Stimulated activated naive B cell treated with anti-CD40 and anti-IgM and Interleukin-4, amounts not matched to agents 10 μg/mL and 1 μg/mL and 100 μg/mL, for 72 hours (primary cell): ENCODE results near the gene RACGAP1.

Source experiments
- ATAC-seq, 2 donors: fragments of 150-1000 bp; cut with Tn5 transposase; replicated peaks; 2 replicates each; pipeline ENCODE4 v1.10.0; 2021; ENCODE audit warnings: moderate library complexity in 1 of 2
- DNase-seq: peaks from one replicate; pipeline ENCODE4 v3.0.0; 2021
- H3K27ac Mint-ChIP-seq: one replicate; pipeline ENCODE4 v1.8.0; 2022; ENCODE audit warnings: mild to moderate bottlenecking, mixed read lengths
- H3K27me3 Mint-ChIP-seq, 2 donors: one replicate each; pipeline ENCODE4 v1.8.0; 2022; ENCODE audit warnings: mixed read lengths in 2 of 2
- H3K36me3 Mint-ChIP-seq, 2 donors: one replicate each; pipeline ENCODE4 v1.8.0; 2022; ENCODE audit warnings: mixed read lengths in 2 of 2, mild to moderate bottlenecking in 1 of 2
- H3K4me1 Mint-ChIP-seq, 2 donors: one replicate each; pipeline ENCODE4 v1.8.0; 2022; ENCODE audit warnings: mixed read lengths in 2 of 2, mild to moderate bottlenecking in 1 of 2
- H3K4me3 Mint-ChIP-seq, 2 donors: one replicate each; pipeline ENCODE4 v1.8.0; 2022; ENCODE audit warnings: mild to moderate bottlenecking in 2 of 2, mixed read lengths in 2 of 2, moderate library complexity in 1 of 2
- H3K9me3 Mint-ChIP-seq, 2 donors: one replicate each; pipeline ENCODE4 v1.8.0; 2022; ENCODE audit warnings: mixed read lengths in 2 of 2, mild to moderate bottlenecking in 1 of 2

The RACGAP1 gene

GRCh38 chr12:49959685-49960473, 65.4 kb downstream of the RACGAP1 start:
- H3K27ac Mint-ChIP-seq, result no peak overlapping the region
- peak overlapping the region; percentile 11 to 18 for H3K4me3 Mint-ChIP-seq
- H3K27me3 Mint-ChIP-seq, result peaks cover 72 to 91% of the 10 kb centered on the region in 2 donors
- H3K4me1 Mint-ChIP-seq, result peaks cover 12 to 21% of the 10 kb centered on the region in 2 donors
- DNase-seq, result no peak
- no peaks in the 10 kb centered on the region for H3K9me3 Mint-ChIP-seq
- H3K36me3 Mint-ChIP-seq, result no peaks in the 10 kb centered on the region
- ATAC-seq, result no peak

- peaks cover 71 to 88% of the 10 kb centered on the region in 2 donors for H3K27me3 Mint-ChIP-seq
- no peak overlapping the region for H3K27ac Mint-ChIP-seq
- H3K36me3 Mint-ChIP-seq, result no peaks in the 10 kb centered on the region
- no peak overlapping the region for H3K4me3 Mint-ChIP-seq
- DNase-seq (no peak), ATAC-seq (no peak)
- no peaks in the 10 kb centered on the region for H3K9me3 Mint-ChIP-seq
- H3K4me1 Mint-ChIP-seq, result peaks cover 11 to 21% of the 10 kb centered on the region in 2 donors
Observed at GRCh38 chr12:49957570-49957967, 67.7 kb downstream of the RACGAP1 start.

GRCh38 chr12:49956663-49957569, 68.4 kb downstream of the RACGAP1 start:
- ATAC-seq (peak; percentile 17 to 41), DNase-seq (no peak)
- no peaks in the 10 kb centered on the region for H3K36me3 Mint-ChIP-seq
- no peak overlapping the region for H3K4me3 Mint-ChIP-seq
- H3K9me3 Mint-ChIP-seq, result no peaks in the 10 kb centered on the region
- no peak overlapping the region for H3K27ac Mint-ChIP-seq
- peaks cover 65 to 85% of the 10 kb centered on the region in 2 donors for H3K27me3 Mint-ChIP-seq
- H3K4me1 Mint-ChIP-seq, result peaks cover 10 to 24% of the 10 kb centered on the region in 2 donors

- Mint-ChIP-seq H3K4me3 (no peak overlapping the region), H3K27ac (no peak overlapping the region), H3K36me3 (no peaks in the 10 kb centered on the region), H3K27me3 (peaks cover 64 to 87% of the 10 kb centered on the region in 2 donors), H3K9me3 (no peaks in the 10 kb centered on the region), H3K4me1 (peaks cover 10 to 29% of the 10 kb centered on the region in 2 donors)
- ATAC-seq, result peak; percentile 23 to 26
- no peak for DNase-seq
Observed at GRCh38 chr12:49955899-49956662, 69.2 kb downstream of the RACGAP1 start.

- Mint-ChIP-seq H3K4me1 (peaks cover 5 to 22% of the 10 kb centered on the region in 2 donors), H3K9me3 (no peaks in the 10 kb centered on the region), H3K4me3 (no peak overlapping the region), H3K36me3 (no peaks in the 10 kb centered on the region), H3K27me3 (peaks cover 60 to 82% of the 10 kb centered on the region in 2 donors), H3K27ac (no peak overlapping the region)
- ATAC-seq (peak in 1 of 2 donors; percentile 19), DNase-seq (no peak)
Observed at GRCh38 chr12:49954863-49955830, 70.1 kb downstream of the RACGAP1 start.

GRCh38 chr12:49953961-49954846, 71.1 kb downstream of the RACGAP1 start:
- Mint-ChIP-seq H3K27me3 (peaks cover 56 to 82% of the 10 kb centered on the region in 2 donors), H3K27ac (no peak overlapping the region), H3K4me3 (no peak overlapping the region), H3K9me3 (no peaks in the 10 kb centered on the region), H3K4me1 (peaks cover 5 to 18% of the 10 kb centered on the region in 2 donors), H3K36me3 (no peaks in the 10 kb centered on the region)
- no peak for DNase-seq
- ATAC-seq, result no peak

- no peak overlapping the region for H3K4me3 Mint-ChIP-seq
- no peak overlapping the region for H3K27ac Mint-ChIP-seq
- DNase-seq (no peak), ATAC-seq (no peak)
- H3K36me3 Mint-ChIP-seq, result no peaks in the 10 kb centered on the region
- H3K4me1 Mint-ChIP-seq, result peaks cover 5 to 18% of the 10 kb centered on the region in 2 donors
- H3K27me3 Mint-ChIP-seq, result peaks cover 46 to 76% of the 10 kb centered on the region in 2 donors
- no peaks in the 10 kb centered on the region for H3K9me3 Mint-ChIP-seq
Observed at GRCh38 chr12:49953151-49953550, 72.1 kb downstream of the RACGAP1 start.

- Mint-ChIP-seq H3K27ac (no peak overlapping the region), H3K27me3 (peaks cover 41 to 70% of the 10 kb centered on the region in 2 donors)
- no peak for DNase-seq
Observed at GRCh38 chr12:49952391-49953055, 72.8 kb downstream of the RACGAP1 start.

GRCh38 chr12:49951411-49952240, 73.7 kb downstream of the RACGAP1 start:
- H3K27ac Mint-ChIP-seq, result no peak overlapping the region
- no peak overlapping the region for H3K4me3 Mint-ChIP-seq
- DNase-seq, result no peak
- no peaks in the 10 kb centered on the region for H3K9me3 Mint-ChIP-seq
- ATAC-seq, result no peak
- peaks cover 36 to 61% of the 10 kb centered on the region in 2 donors for H3K27me3 Mint-ChIP-seq
- peaks cover 4 to 18% of the 10 kb centered on the region in 2 donors for H3K4me1 Mint-ChIP-seq
- no peaks in the 10 kb centered on the region for H3K36me3 Mint-ChIP-seq

More at GRCh38 chr12:49952391-49953055, 72.8 kb downstream of the RACGAP1 start:
- H3K36me3 Mint-ChIP-seq, result no peaks in the 10 kb centered on the region
- no peaks in the 10 kb centered on the region for H3K9me3 Mint-ChIP-seq
- ATAC-seq, result no peak
- H3K4me1 Mint-ChIP-seq, result peaks cover 5 to 18% of the 10 kb centered on the region in 2 donors
- H3K4me3 Mint-ChIP-seq, result no peak overlapping the region

- Mint-ChIP-seq H3K36me3 (no peaks in the 10 kb centered on the region), H3K27ac (peak within 1 kb of the TSS; percentile 1), H3K9me3 (no peaks in the 10 kb centered on the region), H3K27me3 (peaks cover 33 to 52% of the 10 kb centered on the region in 2 donors), H3K4me1 (peaks cover 4 to 18% of the 10 kb centered on the region in 2 donors), H3K4me3 (no peak within 1 kb of the TSS)
- no peak for DNase-seq
- ATAC-seq, result no peak
Observed at GRCh38 chr12:49950273-49951251, 74.7 kb downstream of the RACGAP1 start, which contains the start of gene AQP2. TSS of gene AQP2 (plus strand) at chr12:49950737. CDS start at chr12:49950831, 94 bp downstream.
